GM19395 (cell line): ENCODE results near the gene PREP.
"Not testable (repeated sequence)": the region's sequence is repeated elsewhere in the genome, so short reads cannot be mapped to it uniquely, and the experiment has no call there.

Experiments used
- ATAC-seq: cut with Tn5 transposase; IDR thresholded peaks from one replicate; pipeline ENCODE4 v1.9.1; 2021; ENCODE audit warnings: mild to moderate bottlenecking, moderate library complexity; ENCODE audit not compliant: unreplicated experiment

The PREP gene

DNA sequence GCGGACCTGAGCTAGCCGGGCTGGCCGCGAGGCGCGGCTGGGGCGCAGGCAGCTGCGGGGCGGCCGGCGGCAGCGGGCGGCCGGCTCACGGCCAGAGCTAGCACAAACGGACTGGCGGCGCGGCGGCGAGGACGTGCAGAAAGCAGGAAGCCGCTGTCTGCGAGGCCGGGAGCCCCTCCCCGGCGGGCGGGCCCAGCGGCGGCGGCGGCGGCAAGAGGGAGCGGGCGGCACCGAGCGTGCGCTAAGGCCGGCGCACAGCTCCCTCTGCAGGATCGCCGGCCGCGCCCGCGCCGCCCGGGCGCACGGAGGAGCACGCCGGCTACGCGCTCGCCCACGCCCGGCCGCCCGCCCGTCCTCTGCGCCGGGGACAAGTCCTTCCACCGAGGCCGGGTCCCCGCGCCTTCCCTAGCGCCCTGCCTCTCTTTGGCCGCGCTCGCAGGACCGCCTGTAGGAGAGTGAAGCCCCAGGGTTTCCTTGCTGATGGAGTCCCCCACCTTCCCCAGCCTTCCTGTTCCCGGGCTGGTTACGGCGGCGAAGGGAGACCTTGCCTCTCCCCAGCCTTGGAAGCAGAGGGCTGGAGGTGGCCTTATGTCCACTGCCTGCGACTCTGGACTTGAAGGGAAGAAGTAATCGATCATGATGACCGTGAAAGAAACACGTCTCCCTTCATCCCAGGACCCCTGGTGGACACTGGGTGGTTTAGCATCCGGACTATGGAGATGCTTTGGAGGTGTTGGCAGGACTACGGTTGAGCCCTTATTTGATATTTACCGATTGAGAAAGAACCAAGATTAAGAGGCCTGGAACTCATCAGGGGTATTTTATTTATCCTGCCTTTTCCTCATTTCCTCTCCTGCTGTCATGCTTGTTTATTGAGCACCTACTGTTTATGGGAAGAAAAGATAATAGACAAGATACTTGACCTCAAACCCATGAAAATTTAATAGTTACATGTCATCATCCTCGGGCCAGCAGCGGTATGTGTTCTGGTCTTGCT, at the start of gene PREP:
Gene PREP (minus strand): TSS at position 144 of the 997 bp plus-strand sequence. CDS start 191 bp downstream, outside the sequence.
- ATAC-seq: peak; percentile 88

DNA sequence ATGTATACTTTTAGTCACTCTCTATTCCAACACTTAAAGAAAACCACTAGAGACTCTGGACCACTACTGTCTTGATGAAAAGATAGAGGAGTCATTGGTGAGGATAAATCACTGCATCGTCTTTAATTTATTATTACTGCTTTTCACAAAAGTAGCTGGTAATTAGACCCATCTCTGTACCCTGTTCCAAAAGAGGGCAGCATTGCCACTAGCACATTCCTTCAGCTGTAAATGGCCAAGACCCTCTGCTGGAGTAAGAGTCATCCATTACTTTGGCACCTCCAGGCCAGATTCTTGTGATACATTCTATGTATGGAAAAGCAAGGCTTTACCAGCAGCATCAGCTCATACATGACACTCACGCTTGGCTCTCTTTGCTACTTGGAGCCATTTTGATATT, 49.5 kb upstream of the PREP start:
- no peak for ATAC-seq

GRCh38 chr6:105449756-105450390, 47.0 kb upstream of the PREP start:
- no peak for ATAC-seq

DNA sequence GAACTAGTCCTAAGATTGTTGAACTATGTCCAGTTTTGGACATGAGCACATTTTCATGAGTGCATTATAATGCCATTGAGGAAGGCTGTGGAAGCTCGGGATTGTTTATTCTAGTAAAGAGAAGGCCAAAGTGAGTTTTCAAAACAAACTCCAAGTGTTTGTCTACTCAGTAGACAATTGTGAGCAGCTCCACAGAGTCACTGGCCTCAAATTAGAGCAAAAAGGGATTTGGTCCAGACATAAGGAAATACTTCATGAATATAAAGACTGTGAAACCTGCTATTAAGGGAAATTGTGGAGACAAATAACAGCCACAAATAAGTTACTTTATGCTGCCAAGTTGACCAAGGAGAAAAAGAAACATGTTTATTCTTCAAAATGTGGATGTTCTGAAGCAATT, 42.6 kb upstream of the PREP start:
- ATAC-seq: no peak

- ATAC-seq: no peak
Measured at GRCh38 chr6:105443941-105444340, 41.1 kb upstream of the PREP start.

GRCh38 chr6:105442369-105442768, 39.5 kb upstream of the PREP start:
- ATAC-seq: no peak

GRCh38 chr6:105437236-105437635, 34.4 kb upstream of the PREP start:
- no peak for ATAC-seq

DNA sequence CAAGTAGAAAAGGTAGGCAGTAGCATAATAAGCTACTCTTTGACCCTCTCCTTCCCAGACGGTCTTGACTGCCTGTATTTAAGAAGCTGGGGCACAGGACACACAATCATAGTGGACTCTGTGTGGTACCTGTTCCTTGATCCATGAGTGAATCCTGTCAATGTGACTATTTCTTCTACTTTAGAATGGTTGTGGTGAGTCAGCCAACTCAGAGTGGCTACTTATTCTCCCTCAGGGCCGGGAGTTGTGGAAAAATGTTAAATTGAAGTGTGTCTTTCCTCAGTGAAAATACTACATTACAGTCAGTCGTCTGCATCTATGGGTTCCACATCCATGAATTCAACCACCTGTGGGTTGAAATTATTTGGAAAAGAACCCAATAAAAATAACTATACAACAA, 30.8 kb upstream of the PREP start:
- ATAC-seq: no peak

GRCh38 chr6:105432797-105433196, 29.9 kb upstream of the PREP start:
- ATAC-seq: no peak

DNA sequence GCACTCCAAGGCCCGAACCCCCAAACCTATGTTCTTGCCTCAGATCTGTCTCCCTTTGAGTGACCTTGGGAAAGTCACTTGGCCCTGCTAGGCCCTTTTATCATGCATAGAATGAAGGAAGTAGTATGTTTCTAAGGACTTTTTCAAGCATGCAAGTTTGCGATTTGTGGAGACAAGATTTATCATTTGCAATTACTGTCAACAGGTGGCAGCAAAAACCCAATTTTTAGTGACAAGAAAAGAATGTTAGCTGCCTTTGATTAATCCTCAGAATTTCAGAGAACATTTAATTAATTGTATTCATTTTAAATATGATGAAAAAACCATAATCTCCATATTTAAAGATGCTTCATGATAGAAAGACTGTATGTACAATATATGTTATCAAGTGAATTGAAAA, 28.3 kb upstream of the PREP start:
- no peak for ATAC-seq

- no peak for ATAC-seq
Measured at GRCh38 chr6:105430685-105431084, 27.8 kb upstream of the PREP start.

- ATAC-seq: no peak
Measured at GRCh38 chr6:105429676-105430075, 26.8 kb upstream of the PREP start.

GRCh38 chr6:105428342-105428957, 25.6 kb upstream of the PREP start:
- no peak for ATAC-seq

GRCh38 chr6:105424175-105424783, 21.4 kb upstream of the PREP start:
- ATAC-seq: no peak

GRCh38 chr6:105416971-105417370, 14.1 kb upstream of the PREP start:
- not testable (repeated sequence) for ATAC-seq

GRCh38 chr6:105409734-105410133, 6.9 kb upstream of the PREP start:
- ATAC-seq: no peak

- ATAC-seq: peak; percentile 55
Measured at GRCh38 chr6:105402090-105402938, 568 bp downstream of the PREP start.

DNA sequence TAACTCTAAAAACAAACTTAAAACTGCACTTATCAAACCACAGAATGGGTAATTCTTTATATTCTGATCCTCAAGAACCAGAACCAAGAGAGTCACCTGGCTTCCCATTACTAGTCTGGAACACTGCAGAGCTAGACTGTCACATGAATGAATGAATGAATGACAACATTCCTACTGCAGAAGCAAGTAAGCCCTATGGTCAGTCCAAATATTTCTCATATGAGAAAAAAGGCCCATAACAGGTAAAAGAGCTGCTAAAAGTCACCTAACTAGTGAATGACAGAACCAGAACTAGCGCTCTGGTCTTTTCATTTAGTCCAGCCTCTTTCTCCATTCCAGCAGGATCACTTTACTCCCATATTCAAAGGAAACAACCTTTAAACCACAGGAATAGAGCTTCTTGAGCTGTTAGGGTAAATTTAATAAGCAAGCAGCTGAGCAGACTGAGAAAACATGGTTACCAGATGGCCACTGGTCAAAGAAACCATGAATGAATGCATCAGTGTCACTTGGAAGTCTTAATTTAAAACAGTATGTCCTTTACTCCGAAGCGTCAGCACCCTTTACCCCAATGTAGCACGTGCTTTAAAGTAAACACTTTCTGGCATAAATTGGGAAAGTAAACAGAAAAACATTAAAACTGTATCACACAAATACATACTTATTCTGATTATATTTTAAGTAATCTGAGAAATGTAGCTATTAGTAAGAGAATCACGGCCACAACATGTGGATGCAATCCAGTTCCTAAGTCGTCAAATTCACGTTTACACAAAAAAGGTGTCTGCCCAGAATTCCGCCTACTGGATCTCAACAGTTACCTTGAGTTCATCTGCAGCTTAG, 1.4 kb downstream of the PREP start:
- ATAC-seq: no peak

DNA sequence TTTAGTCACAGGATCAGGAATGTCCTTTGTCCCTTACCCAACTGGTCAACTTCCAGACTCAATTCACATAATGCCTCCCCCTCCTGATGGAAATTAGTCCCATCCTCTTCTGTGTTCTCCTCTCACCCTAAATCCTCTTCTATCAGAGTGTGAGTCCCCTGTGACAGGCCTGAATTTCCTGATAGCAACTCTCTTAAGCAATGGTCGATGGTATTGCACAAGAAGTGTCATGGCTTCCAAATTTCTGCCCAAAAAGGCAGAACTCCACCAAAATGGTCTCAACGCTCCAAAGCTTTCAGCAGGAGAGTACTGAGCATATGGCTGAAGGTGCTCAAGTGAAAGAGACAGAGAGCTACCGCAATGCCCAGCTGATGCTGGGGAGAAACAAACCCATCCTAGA, 2.4 kb downstream of the PREP start:
- no peak for ATAC-seq
